ENCODE data around the gene YIF1B.
"Not testable (repeated sequence)": the region's sequence is repeated elsewhere in the genome, so short reads cannot be mapped to it uniquely, and the experiment has no call there.

The YIF1B gene

DNA sequence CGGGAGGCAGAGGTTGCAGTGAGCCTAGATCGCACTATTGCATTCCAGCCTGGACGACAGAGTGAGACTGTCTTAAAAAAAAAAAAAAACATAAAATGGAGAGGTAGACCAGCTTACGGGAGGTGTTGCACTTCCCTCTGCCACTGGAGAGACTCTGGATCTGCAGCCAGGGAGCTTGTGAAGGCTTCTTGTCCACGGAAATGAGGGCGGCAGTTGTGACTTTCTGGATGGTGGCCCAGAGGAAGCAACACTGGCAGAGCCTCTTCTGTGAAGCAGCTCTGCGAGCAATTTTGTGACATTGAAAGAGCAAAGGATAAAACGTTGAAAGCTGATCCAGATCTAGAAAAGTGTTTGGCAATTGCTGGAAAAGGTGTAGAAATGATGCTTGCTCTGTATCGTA lies 41.0 kb downstream of the YIF1B start:
- no peak for DNase-seq (ENCODE audit: low read depth)

DNA sequence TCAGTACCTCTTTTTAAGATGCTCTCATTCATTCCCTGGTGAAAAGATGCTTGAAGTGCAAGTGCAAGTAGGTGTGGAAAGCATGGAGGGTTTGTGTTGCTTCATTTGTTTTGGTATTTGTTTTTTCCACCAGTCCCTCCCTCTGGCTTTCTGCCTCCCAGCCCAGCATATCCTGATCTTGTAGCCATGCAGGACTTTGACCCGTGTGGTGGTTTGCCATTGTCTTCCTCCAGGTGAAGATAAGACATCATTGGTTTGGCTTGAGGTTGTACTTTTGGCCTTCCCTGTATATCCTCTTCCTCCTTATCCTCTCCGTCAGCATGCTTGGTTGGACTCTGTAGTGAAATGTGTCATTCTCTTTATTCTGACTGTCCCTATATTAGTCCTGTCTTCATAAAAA lies 42.2 kb downstream of the YIF1B start:
- DNase-seq (ENCODE audit: low read depth): no peak

DNA sequence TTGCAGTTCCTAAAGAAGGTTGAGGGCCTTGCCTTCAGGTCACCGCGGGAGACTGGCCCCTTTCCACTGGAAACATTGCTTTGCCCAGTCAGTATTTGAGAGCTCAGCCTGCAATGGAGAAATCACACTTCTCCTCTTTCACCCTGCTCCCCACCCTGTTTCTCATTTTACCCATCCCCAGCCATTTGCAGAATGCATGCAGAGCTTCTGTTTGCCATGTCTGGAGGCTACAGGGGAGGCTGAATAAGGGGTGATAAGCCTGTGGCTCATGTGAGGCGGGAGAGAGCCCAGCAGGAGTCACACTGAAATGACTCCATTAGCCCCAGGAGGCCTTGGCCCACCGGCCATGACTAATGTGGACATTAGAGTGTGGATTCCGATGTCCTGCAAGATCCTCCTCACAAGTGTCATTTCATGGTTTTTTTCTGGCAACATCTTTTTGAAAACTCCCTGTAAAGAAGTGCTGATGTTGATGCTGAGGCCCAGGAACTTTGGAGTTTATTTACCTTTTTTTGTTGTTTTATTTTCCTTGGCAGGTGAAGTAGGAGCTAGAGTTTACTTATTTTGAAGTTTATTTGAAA lies 45.1 kb downstream of the YIF1B start:
- no peak for DNase-seq (ENCODE audit: low read depth)

GRCh38 chr19:38268539-38268938 lies 47.2 kb downstream of the YIF1B start:
- DNase-seq (ENCODE audit: low read depth): no peak

GRCh38 chr19:38267761-38268483 lies 47.8 kb downstream of the YIF1B start:
- no peak for DNase-seq (ENCODE audit: low read depth)

- DNase-seq (ENCODE audit: low read depth): no peak
Measured at GRCh38 chr19:38266981-38267597, 48.7 kb downstream of the YIF1B start.

DNA sequence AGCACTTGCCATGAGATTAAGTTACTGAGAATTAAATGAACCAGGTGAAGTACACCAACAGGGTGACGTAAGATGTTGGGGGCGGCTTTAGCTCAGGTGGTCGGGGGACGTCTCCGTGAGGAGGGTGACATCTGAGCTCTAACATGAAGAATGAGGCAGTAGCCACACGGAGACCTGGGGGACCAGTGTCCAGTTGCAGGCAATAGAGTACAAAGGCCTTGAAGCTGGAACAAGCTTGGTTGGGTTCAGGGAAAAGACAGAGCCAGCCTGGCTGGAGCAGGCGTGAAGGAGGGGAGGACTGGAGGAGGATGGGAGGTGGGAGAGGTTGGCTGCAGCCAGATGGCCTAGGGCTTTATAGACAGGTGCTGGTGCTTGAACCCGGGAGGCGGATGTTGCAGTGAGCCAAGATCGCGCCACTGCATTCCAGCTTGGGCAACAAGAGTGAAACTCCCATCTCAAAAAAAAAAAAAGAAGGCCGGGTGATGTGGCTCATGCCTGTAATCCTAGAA lies 49.8 kb downstream of the YIF1B start:
- no peak for DNase-seq (ENCODE audit: low read depth)

- no peak for DNase-seq (ENCODE audit: low read depth)
Measured at GRCh38 chr19:38265213-38265861, 50.4 kb downstream of the YIF1B start.

DNA sequence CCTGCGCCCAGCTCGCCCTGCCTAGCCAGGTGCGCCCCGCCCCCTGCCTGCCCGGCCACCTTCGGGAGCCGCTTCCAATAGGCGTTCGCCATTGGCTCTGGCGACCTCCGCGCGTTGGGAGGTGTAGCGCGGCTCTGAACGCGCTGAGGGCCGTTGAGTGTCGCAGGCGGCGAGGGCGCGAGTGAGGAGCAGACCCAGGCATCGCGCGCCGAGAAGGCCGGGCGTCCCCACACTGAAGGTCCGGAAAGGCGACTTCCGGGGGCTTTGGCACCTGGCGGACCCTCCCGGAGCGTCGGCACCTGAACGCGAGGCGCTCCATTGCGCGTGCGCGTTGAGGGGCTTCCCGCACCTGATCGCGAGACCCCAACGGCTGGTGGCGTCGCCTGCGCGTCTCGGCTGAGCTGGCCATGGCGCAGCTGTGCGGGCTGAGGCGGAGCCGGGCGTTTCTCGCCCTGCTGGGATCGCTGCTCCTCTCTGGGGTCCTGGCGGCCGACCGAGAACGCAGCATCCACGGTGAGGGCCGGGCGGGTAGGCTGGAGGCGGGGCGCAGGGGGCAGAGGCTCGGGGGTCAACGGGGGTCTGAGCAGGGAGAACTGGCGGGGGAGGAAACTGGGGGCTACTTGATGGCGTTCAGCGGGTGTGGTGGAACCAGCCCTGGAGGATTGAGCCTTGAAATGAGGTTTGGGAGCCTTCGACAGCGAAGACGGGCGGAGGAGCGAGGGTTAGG lies 51.1 kb downstream of the YIF1B start, which contains the start of gene SPINT2:
Gene SPINT2 (plus strand): TSS at position 88 of the 727 bp plus-strand sequence. CDS start 320 bp downstream, at position 408.
- DNase-seq (ENCODE audit: low read depth): no peak

DNA sequence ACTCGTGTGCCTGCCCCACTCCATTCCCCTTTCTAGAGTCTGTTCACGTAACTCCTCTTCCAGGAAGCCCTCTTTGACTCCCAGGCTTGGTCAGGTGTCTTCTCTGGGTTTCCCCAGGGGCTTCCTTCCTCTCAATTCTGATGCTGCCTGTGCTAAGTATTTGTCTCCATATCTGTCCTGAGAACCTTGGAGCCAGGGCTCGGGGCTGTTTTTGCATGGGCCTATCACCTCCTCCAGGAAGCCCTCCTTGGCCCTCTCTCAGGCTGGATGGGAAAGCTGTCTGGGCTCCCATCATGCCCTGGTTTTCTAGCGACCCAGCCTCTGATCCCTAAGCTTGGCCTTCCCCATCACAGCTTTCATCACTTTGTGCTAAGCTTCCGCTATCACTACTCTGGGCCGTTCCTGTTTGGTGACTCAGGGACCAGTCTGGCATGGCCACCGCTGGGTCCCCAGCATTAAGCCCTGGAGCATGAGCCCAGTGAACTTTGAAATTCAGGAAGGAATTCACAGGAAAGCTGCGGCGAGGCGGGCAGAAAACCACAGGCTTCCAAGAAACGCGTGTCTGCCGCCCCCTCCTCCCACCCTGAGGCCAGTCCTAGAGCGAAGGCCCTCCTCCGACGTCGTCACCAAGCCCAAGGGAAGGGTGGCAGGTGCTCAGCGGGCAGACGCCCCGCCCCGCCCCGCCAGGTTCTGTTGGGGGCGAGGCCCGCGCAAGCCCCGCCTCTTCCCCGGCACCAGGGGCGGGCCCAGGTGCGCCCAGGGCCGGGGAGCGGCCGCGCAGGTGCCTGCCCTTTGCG lies 51.9 kb downstream of the YIF1B start:
- DNase-seq (ENCODE audit: low read depth): peak; percentile 63

DNA sequence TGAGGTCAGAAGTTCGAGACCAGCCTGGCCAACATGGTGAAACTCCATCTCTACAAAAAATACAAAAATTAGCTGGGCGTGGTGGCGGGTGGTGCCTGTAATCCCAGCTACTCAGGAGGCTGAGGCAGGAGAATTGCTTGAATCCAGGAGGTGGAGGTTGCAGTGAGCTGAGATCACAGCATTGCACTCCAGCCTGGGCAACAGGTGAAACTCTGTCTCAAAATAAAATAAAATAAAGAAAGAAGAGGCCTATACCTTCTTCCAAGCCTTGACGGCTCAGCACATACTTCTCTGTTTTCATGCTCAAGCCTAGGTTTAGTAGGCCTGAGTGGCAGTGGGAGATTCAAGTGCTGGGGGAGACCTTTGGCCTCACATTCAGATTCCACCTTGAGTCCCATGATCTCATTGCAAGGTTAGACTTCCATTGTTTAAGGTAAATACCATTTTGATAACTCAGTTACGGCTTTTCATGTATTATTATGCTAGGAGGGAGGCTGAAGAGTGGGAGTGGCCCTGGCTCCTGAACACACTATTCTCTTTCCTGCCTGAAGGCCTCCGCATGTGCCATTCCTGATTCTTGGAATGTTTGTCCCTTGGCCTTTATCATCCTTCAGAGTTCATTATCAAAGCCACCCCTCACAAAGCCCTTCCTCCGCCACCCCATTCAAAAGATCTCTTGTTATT lies 53.0 kb downstream of the YIF1B start:
- no peak for DNase-seq (ENCODE audit: low read depth)

DNA sequence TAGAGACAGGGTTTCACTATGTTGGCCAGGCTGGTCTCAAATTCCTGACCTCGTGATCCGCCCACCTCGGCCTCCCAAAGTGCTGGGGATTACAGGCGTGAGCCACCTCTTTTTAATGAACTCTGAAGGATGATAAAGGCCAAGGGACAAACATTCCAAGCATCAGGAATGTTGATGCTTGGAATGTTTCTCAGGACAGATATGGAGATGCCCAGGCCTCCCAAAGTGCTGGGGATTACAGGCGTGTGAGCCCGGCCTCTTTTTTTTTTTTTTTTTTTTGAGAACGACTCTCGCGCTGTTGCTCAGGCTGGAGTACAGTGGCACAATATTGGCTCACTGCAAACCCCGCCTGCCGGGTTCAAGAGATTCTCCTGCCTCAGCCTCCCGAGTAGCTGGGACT lies 53.8 kb downstream of the YIF1B start:
- not testable (repeated sequence) for DNase-seq (ENCODE audit: low read depth)

DNA sequence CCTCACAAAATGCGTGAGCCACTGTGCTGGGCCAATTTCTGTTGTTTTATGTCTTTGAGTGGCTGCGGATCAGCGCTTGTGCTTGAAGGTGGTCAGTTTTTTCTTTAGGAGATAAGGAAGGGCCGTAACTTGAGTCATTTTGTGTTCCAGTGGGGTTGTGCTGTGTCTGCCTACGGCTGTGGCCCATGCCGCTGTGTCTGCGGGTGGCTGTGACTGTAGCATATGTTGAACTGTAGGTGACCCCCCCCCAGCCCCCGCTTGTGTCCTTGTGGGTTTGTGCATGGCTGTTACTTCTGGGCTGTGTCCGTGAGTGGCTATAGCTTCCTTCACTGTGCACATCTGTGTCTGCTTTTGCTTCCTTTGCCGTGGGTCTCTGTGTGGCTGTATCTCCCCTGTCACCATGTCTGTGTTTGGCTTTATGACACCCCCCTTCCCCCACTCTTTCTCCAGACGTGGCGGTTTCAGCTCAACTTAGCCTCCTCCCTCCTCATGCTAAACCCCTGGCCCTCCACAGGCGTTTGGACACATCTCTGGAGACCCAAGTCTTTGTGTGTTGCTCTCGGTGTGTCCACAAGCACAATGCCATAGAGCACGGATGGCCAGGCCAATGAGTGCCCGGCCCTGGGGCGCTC lies 60.2 kb downstream of the YIF1B start:
- no peak for DNase-seq (ENCODE audit: low read depth)

DNA sequence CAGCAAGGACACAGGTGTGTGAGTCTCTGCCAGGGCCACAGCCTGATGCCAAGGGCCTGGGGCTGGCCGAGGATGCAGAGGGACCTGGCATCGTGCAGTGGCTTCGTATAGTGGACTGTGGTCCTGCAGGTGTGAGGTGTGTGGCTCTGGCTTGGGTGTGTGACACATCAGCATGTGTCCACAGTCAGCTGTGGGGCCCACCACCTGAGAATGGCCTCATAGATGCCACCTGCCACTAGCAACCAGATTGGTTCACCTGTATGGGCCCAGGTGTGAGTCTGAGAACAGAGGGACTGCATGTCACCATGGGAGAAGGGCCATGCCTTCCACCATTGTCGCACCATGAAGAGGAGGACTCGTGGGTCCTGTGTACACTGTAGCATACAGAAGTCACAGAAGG lies 62.0 kb downstream of the YIF1B start:
- DNase-seq (ENCODE audit: low read depth): no peak
